Stimulated activated naive B cell treated with anti-CD40 and anti-IgM and Interleukin-4, amounts not matched to agents 10 μg/mL and 1 μg/mL and 100 μg/mL, for 72 hours (primary cell): Measurements from ENCODE around the gene TLCD3B.
A peak's percentile ranks its signal among the peaks of the same experiment; 100 is the strongest.

Experiments used
- ATAC-seq, 2 donors: fragments of 150-1000 bp; cut with Tn5 transposase; replicated peaks; 2 replicates each; pipeline ENCODE4 v1.10.0; 2021; ENCODE audit warnings: moderate library complexity in 1 of 2
- DNase-seq: peaks from one replicate; pipeline ENCODE4 v3.0.0; 2021
- H3K27ac Mint-ChIP-seq: one replicate; pipeline ENCODE4 v1.8.0; 2022; ENCODE audit warnings: mild to moderate bottlenecking, mixed read lengths
- H3K27me3 Mint-ChIP-seq, 2 donors: one replicate each; pipeline ENCODE4 v1.8.0; 2022; ENCODE audit warnings: mixed read lengths in 2 of 2
- H3K36me3 Mint-ChIP-seq, 2 donors: one replicate each; pipeline ENCODE4 v1.8.0; 2022; ENCODE audit warnings: mixed read lengths in 2 of 2, mild to moderate bottlenecking in 1 of 2
- H3K4me1 Mint-ChIP-seq, 2 donors: one replicate each; pipeline ENCODE4 v1.8.0; 2022; ENCODE audit warnings: mixed read lengths in 2 of 2, mild to moderate bottlenecking in 1 of 2
- H3K4me3 Mint-ChIP-seq, 2 donors: one replicate each; pipeline ENCODE4 v1.8.0; 2022; ENCODE audit warnings: mild to moderate bottlenecking in 2 of 2, mixed read lengths in 2 of 2, moderate library complexity in 1 of 2
- H3K9me3 Mint-ChIP-seq, 2 donors: one replicate each; pipeline ENCODE4 v1.8.0; 2022; ENCODE audit warnings: mixed read lengths in 2 of 2, mild to moderate bottlenecking in 1 of 2

The TLCD3B gene

GRCh38 chr16:29987371-29988085, 43.5 kb downstream of the TLCD3B start:
- H3K27ac Mint-ChIP-seq: no peak overlapping the region
- DNase-seq: no peak
- H3K36me3 Mint-ChIP-seq: peaks cover 48 to 67% of the 10 kb centered on the region in 2 donors
- no peaks in the 10 kb centered on the region for H3K27me3 Mint-ChIP-seq
- peaks cover 5% of the 10 kb centered on the region in 2 donors for H3K4me1 Mint-ChIP-seq
- H3K9me3 Mint-ChIP-seq: no peaks in the 10 kb centered on the region
- no peak for ATAC-seq
- H3K4me3 Mint-ChIP-seq: no peak overlapping the region

GRCh38 chr16:29986931-29987330, 44.1 kb downstream of the TLCD3B start:
- Mint-ChIP-seq H3K4me1 (peaks cover 5% of the 10 kb centered on the region in 2 donors), H3K36me3 (peaks cover 47 to 70% of the 10 kb centered on the region in 2 donors), H3K27me3 (no peaks in the 10 kb centered on the region), H3K4me3 (no peak overlapping the region), H3K27ac (no peak overlapping the region), H3K9me3 (no peaks in the 10 kb centered on the region)
- no peak for DNase-seq
- no peak for ATAC-seq

GRCh38 chr16:29986231-29986630, 44.8 kb downstream of the TLCD3B start:
- Mint-ChIP-seq H3K9me3 (no peaks in the 10 kb centered on the region), H3K27ac (peak overlapping the region; percentile 10), H3K27me3 (no peaks in the 10 kb centered on the region), H3K4me3 (no peak overlapping the region), H3K36me3 (peaks cover 47 to 67% of the 10 kb centered on the region in 2 donors), H3K4me1 (peaks cover 5% of the 10 kb centered on the region in 2 donors)
- ATAC-seq (no peak), DNase-seq (no peak)

- H3K36me3 Mint-ChIP-seq: peaks cover 47 to 65% of the 10 kb centered on the region in 2 donors
- no peak for ATAC-seq
- H3K27me3 Mint-ChIP-seq: no peaks in the 10 kb centered on the region
- peaks cover 5% of the 10 kb centered on the region in 2 donors for H3K4me1 Mint-ChIP-seq
- H3K27ac Mint-ChIP-seq: no peak overlapping the region
- DNase-seq: no peak
- H3K9me3 Mint-ChIP-seq: no peaks in the 10 kb centered on the region
- H3K4me3 Mint-ChIP-seq: no peak overlapping the region
Measured at GRCh38 chr16:29985271-29985811, 45.7 kb downstream of the TLCD3B start.

GRCh38 chr16:29984764-29985147, 46.3 kb downstream of the TLCD3B start:
- H3K4me1 Mint-ChIP-seq: peaks cover 5% of the 10 kb centered on the region in 2 donors
- DNase-seq (no peak), ATAC-seq (no peak)
- no peak overlapping the region for H3K4me3 Mint-ChIP-seq
- no peaks in the 10 kb centered on the region for H3K9me3 Mint-ChIP-seq
- peak overlapping the region; percentile 37 for H3K27ac Mint-ChIP-seq
- H3K36me3 Mint-ChIP-seq: peaks cover 49 to 67% of the 10 kb centered on the region in 2 donors
- H3K27me3 Mint-ChIP-seq: no peaks in the 10 kb centered on the region

GRCh38 chr16:29984137-29984763, 46.8 kb downstream of the TLCD3B start:
- Mint-ChIP-seq H3K4me3 (no peak overlapping the region), H3K27me3 (no peaks in the 10 kb centered on the region), H3K4me1 (peaks cover 5% of the 10 kb centered on the region in 2 donors), H3K27ac (no peak overlapping the region), H3K36me3 (peaks cover 49 to 68% of the 10 kb centered on the region in 2 donors), H3K9me3 (no peaks in the 10 kb centered on the region)
- no peak for DNase-seq
- no peak for ATAC-seq

GRCh38 chr16:29983420-29984136, 47.5 kb downstream of the TLCD3B start:
- Mint-ChIP-seq H3K27me3 (no peaks in the 10 kb centered on the region), H3K4me3 (no peak overlapping the region), H3K9me3 (no peaks in the 10 kb centered on the region), H3K36me3 (peaks cover 52 to 69% of the 10 kb centered on the region in 2 donors), H3K27ac (no peak overlapping the region), H3K4me1 (peaks cover 4 to 10% of the 10 kb centered on the region in 2 donors)
- no peak for DNase-seq
- ATAC-seq: no peak

GRCh38 chr16:29982560-29983419, 48.3 kb downstream of the TLCD3B start:
- DNase-seq (no peak), ATAC-seq (no peak)
- Mint-ChIP-seq H3K27me3 (no peaks in the 10 kb centered on the region), H3K9me3 (no peaks in the 10 kb centered on the region), H3K36me3 (peaks cover 51 to 67% of the 10 kb centered on the region in 2 donors), H3K4me1 (peaks cover 7 to 17% of the 10 kb centered on the region in 2 donors), H3K4me3 (no peak overlapping the region), H3K27ac (peak overlapping the region; percentile 27)

GRCh38 chr16:29978564-29979270, 52.4 kb downstream of the TLCD3B start:
- H3K36me3 Mint-ChIP-seq: peaks cover 31 to 45% of the 10 kb centered on the region in 2 donors
- peak overlapping the region; percentile 76 for H3K27ac Mint-ChIP-seq
- no peak for ATAC-seq

GRCh38 chr16:29978081-29978480, 53.0 kb downstream of the TLCD3B start:
- peaks cover 28 to 47% of the 10 kb centered on the region in 2 donors for H3K36me3 Mint-ChIP-seq
- H3K27me3 Mint-ChIP-seq: no peaks in the 10 kb centered on the region
- H3K27ac Mint-ChIP-seq: peak overlapping the region; percentile 76

More at GRCh38 chr16:29978564-29979270, 52.4 kb downstream of the TLCD3B start:
- DNase-seq: no peak
- Mint-ChIP-seq H3K9me3 (no peaks in the 10 kb centered on the region), H3K4me1 (peaks cover 25 to 47% of the 10 kb centered on the region in 2 donors), H3K27me3 (no peaks in the 10 kb centered on the region), H3K4me3 (no peak overlapping the region)

GRCh38 chr16:29977063-29977825, 53.8 kb downstream of the TLCD3B start:
- Mint-ChIP-seq H3K27me3 (no peaks in the 10 kb centered on the region), H3K4me3 (no peak overlapping the region), H3K9me3 (peaks cover 0 to 5% of the 10 kb centered on the region in 2 donors), H3K27ac (no peak overlapping the region), H3K4me1 (peaks cover 30 to 56% of the 10 kb centered on the region in 2 donors), H3K36me3 (peaks cover 32 to 44% of the 10 kb centered on the region in 2 donors)
- no peak for DNase-seq
- no peak for ATAC-seq

More at GRCh38 chr16:29978081-29978480, 53.0 kb downstream of the TLCD3B start:
- ATAC-seq: no peak
- DNase-seq: no peak
- H3K4me3 Mint-ChIP-seq: no peak overlapping the region
- H3K4me1 Mint-ChIP-seq: peaks cover 29 to 52% of the 10 kb centered on the region in 2 donors
- H3K9me3 Mint-ChIP-seq: peaks cover 0 to 1% of the 10 kb centered on the region in 2 donors

- peaks cover 0 to 5% of the 10 kb centered on the region in 2 donors for H3K9me3 Mint-ChIP-seq
- H3K4me3 Mint-ChIP-seq: peak overlapping the region; percentile 96 to 97
- peaks cover 36 to 52% of the 10 kb centered on the region in 2 donors for H3K36me3 Mint-ChIP-seq
- H3K27ac Mint-ChIP-seq: peak overlapping the region; percentile 73
- no peak for ATAC-seq
- DNase-seq: no peak
- H3K4me1 Mint-ChIP-seq: peaks cover 30 to 61% of the 10 kb centered on the region in 2 donors
- H3K27me3 Mint-ChIP-seq: no peaks in the 10 kb centered on the region
Measured at GRCh38 chr16:29975811-29976511, 55.1 kb downstream of the TLCD3B start.
